NB4 (cell line): ENCODE data around the gene LELP1.

Source experiments
- DNase-seq: peaks from one replicate; pipeline ENCODE4 v3.0.0; 2010; ENCODE audit warnings: low read depth
- H3K4me3 ChIP-seq: one replicate; pipeline ENCODE4 v1.5.1; 2011; ENCODE audit warnings: mild to moderate bottlenecking, low read depth, low read length, moderate library complexity
- MYC ChIP-seq: IDR thresholded peaks from 2 replicates; pipeline ENCODE4 v1.6.1; 2011; ENCODE audit warnings: low read depth, low read length
- POLR2A ChIP-seq: IDR thresholded peaks from 2 replicates; pipeline ENCODE4 v1.6.1; 2011; ENCODE audit warnings: mild to moderate bottlenecking; ENCODE audit not compliant: insufficient read length; ENCODE audit errors: extremely low read depth
- TF ChIP-seq, protein P1 (sequence below): IDR thresholded peaks from one replicate; pipeline ENCODE4 v1.5.1; 2012; ENCODE audit warnings: low read depth, low read length
- TF ChIP-seq, protein P2 (sequence below): IDR thresholded peaks from 2 replicates; pipeline ENCODE4 v1.6.1; 2011; ENCODE audit warnings: low read depth, low read length

Gene LELP1

DNA sequence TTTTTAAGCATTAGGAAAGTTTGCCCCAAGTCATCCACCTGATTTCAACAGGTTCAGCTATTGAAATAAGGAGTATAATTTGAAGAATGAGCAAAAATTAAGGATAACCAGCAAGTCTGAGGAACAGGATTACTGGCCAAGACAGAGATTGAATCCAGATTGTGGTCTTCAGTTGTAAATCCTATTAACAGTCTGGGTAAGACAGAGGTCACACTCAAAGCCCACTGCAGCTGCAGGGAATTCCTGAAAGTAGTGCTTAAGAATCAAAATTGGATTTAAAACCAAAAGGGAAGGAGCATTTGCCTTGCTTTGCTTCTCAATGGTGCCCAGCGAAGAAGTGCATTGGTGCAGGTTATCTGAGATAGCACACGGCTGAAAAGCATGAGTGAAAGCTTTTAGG, 49.8 kb downstream of the LELP1 start:
- no peak for DNase-seq
- no peak overlapping the region for H3K4me3 ChIP-seq
- TF ChIP-seq POLR2A = no peak
- TF ChIP-seq, protein P1, sequence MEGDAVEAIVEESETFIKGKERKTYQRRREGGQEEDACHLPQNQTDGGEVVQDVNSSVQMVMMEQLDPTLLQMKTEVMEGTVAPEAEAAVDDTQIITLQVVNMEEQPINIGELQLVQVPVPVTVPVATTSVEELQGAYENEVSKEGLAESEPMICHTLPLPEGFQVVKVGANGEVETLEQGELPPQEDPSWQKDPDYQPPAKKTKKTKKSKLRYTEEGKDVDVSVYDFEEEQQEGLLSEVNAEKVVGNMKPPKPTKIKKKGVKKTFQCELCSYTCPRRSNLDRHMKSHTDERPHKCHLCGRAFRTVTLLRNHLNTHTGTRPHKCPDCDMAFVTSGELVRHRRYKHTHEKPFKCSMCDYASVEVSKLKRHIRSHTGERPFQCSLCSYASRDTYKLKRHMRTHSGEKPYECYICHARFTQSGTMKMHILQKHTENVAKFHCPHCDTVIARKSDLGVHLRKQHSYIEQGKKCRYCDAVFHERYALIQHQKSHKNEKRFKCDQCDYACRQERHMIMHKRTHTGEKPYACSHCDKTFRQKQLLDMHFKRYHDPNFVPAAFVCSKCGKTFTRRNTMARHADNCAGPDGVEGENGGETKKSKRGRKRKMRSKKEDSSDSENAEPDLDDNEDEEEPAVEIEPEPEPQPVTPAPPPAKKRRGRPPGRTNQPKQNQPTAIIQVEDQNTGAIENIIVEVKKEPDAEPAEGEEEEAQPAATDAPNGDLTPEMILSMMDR = no peak
- TF ChIP-seq, protein P2, sequence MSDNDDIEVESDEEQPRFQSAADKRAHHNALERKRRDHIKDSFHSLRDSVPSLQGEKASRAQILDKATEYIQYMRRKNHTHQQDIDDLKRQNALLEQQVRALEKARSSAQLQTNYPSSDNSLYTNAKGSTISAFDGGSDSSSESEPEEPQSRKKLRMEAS = no peak
- no peak for TF ChIP-seq MYC

DNA sequence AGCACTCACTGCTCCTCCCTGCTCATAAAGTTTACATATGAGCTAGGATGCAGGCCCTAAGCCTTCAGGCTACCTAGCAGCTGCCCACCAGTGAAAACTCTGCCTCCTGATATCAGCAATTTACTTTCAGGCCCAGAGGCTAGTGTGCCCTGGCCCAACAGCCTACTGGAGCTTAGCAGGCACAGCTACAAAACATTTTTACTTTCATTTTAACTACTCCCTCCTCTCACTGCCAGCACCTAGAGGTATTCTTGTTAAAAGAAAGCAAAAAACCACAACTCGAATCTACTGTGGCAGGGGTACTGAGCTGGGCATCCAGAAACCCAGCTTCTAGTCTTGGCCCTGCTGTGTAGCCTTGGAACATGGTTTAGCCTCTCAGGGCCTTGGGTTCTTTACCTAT, 50.5 kb downstream of the LELP1 start:
- no peak for DNase-seq
- no peak overlapping the region for H3K4me3 ChIP-seq
- TF ChIP-seq, protein P1 = no peak
- TF ChIP-seq, protein P2 = no peak
- TF ChIP-seq POLR2A = no peak
- TF ChIP-seq MYC = no peak
